GM12875 (cell line): ENCODE data around the gene WT1.

Experiments used
- H3K4me3 ChIP-seq: one replicate; pipeline ENCODE4 v1.5.1; 2011; ENCODE audit warnings: low read depth, low read length, control low read depth
- CTCF ChIP-seq: IDR thresholded peaks from 2 replicates; pipeline ENCODE4 v1.5.1; 2011; ENCODE audit warnings: low read depth, mild to moderate bottlenecking, control low read depth, inconsistent platforms, low read length, moderate library complexity, borderline replicate concordance; ENCODE audit not compliant: insufficient read depth

The WT1 gene

GRCh38 chr11:32434356-32435151, 785 bp downstream of the WT1 start:
- no peak overlapping the region for H3K4me3 ChIP-seq
- TF ChIP-seq CTCF, result no peak

- no peak overlapping the region for H3K4me3 ChIP-seq
- TF ChIP-seq CTCF, result no peak
These were observed 1.4 kb downstream of the WT1 start for GRCh38 chr11:32433914-32434355.

- no peak for TF ChIP-seq CTCF
- H3K4me3 ChIP-seq, result no peak overlapping the region
These were observed 2.0 kb downstream of the WT1 start for GRCh38 chr11:32433101-32433913.

GRCh38 chr11:32432565-32432964, 2.8 kb downstream of the WT1 start:
- TF ChIP-seq CTCF, result no peak
- no peak overlapping the region for H3K4me3 ChIP-seq

- H3K4me3 ChIP-seq, result no peak overlapping the region
- peak; percentile 23; the same call in 1 of the 2 replicates for TF ChIP-seq CTCF
These were observed 4.6 kb downstream of the WT1 start for GRCh38 chr11:32430568-32431381.

GRCh38 chr11:32429477-32429876, 5.9 kb downstream of the WT1 start:
- H3K4me3 ChIP-seq, result no peak overlapping the region
- no peak for TF ChIP-seq CTCF
